Occipital lobe (tissue), 3 donors: ENCODE results near the gene UBE2H. TPM values are rescaled to one million over a fixed set of nuclear protein-coding genes. Genes with fewer than 3 reads are reported as not detected.

Experiments
- DNase-seq: peaks from one replicate; lab custom pipeline; 2025; lab: John Stamatoyannopoulos, UW
- small RNA-seq: library from RNA; depleted of rRNA; stranded (forward); fragments of <200 nt; gene quantifications from one replicate; pipeline ENCODE3, GENCODE V24; 2014
- total RNA-seq: library from RNA; depleted of rRNA; stranded (reverse); fragments of >200 nt; gene quantifications from one replicate; pipeline ENCODE4 v1.2.3, GENCODE V29; 2014

Gene UBE2H
- total RNA-seq, 1 donor from 2014 or later = 85.2 TPM

- no peak for DNase-seq
These were observed 165.8 kb downstream of the UBE2H start for GRCh38 chr7:129786825-129787563.

- DNase-seq = no peak
These were observed 166.9 kb downstream of the UBE2H start for GRCh38 chr7:129785685-129786514.

GRCh38 chr7:129784783-129785684 is 167.7 kb downstream of the UBE2H start:
- no peak for DNase-seq

- no peak for DNase-seq
These were observed 168.3 kb downstream of the UBE2H start for GRCh38 chr7:129784437-129784782.

GRCh38 chr7:129783584-129783919 is 169.2 kb downstream of the UBE2H start:
- no peak for DNase-seq

- DNase-seq = no peak
These were observed 169.8 kb downstream of the UBE2H start for GRCh38 chr7:129782818-129783583.

- no peak for DNase-seq
These were observed 170.6 kb downstream of the UBE2H start for GRCh38 chr7:129781928-129782817.

- DNase-seq = no peak
These were observed 171.5 kb downstream of the UBE2H start for GRCh38 chr7:129780974-129781927.

Small RNA genes within 50 kb of the gene (small RNA-seq; reads per million reads assigned to genes)
- not detected for gene RF00019

Other genes with a start within 250 kb of the UBE2H start
- gene ZC3HC1, start 98.4 kb upstream of the UBE2H start, total RNA-seq = 12.9 TPM
- 102 TPM for gene KLHDC10, start 117.6 kb upstream of the UBE2H start, total RNA-seq